ENCODE measurements around the gene ERBB4.

ERBB4 gene

DNA sequence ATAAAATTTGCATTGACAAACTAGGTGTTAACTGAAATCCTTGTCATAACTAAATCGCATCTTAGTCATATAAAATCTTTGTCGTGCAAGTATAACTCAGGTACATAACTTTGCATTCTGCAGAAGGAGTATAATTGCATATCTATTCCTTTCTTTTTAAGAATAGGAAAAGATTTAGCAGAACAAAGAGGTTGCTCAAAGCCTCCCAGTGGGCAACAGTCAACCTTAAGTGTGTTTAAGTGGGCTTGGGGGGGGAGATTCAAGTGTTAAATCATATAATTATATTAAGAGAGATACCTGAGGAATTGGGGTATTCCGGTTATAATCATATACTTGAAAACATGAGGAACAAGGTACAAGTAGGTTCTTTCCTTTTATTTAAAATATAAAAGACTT lies 1068.9 kb downstream of the ERBB4 start:
- no peak for TF ChIP-seq ZFX (IDR thresholded peaks at IDR 0.05; ENCODE audit: borderline replicate concordance)
- H3K27ac ChIP-seq: no peak overlapping the region

DNA sequence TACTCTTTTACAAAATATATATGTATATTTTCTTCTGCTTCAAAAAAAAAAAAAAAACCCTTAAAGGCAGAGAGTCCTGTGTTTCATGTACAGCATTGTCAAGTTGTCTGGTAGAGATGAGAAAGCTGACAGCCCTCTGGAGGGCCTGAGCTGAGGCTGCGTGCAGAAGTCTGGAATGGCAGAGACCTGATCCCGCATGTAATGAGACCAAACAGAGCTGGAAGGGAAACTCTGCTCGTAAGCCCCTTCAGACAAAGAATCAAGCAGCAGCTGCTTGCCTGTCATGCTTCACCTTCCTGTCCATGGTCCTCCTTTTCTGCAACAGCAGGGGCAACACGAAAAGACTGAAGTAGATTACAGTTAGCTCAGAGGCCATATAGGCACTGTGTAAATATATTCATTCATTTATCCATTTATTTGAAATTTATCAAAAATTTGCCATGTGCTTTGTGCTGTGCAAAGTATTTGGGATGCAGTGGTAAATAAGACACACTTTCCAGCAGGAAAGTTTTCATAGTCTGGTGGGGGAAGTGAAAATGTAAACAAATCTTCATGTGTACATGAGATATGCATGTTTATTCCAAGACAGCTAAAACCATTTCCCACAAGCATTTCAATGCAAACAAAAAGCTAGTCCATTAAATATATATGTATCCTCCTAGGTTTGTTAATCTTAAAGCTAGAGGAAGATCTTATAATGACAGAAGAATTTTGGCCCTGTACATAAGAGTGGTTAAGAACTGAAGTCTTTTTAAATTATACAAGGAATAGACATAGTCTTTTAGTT lies 1069.5 kb downstream of the ERBB4 start:
- no peak overlapping the region for H3K27ac ChIP-seq
- TF ChIP-seq ZFX (IDR thresholded peaks at IDR 0.05; ENCODE audit: borderline replicate concordance): no peak
- TF ChIP-seq, protein P1, sequence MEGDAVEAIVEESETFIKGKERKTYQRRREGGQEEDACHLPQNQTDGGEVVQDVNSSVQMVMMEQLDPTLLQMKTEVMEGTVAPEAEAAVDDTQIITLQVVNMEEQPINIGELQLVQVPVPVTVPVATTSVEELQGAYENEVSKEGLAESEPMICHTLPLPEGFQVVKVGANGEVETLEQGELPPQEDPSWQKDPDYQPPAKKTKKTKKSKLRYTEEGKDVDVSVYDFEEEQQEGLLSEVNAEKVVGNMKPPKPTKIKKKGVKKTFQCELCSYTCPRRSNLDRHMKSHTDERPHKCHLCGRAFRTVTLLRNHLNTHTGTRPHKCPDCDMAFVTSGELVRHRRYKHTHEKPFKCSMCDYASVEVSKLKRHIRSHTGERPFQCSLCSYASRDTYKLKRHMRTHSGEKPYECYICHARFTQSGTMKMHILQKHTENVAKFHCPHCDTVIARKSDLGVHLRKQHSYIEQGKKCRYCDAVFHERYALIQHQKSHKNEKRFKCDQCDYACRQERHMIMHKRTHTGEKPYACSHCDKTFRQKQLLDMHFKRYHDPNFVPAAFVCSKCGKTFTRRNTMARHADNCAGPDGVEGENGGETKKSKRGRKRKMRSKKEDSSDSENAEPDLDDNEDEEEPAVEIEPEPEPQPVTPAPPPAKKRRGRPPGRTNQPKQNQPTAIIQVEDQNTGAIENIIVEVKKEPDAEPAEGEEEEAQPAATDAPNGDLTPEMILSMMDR (IDR thresholded peaks at IDR 0.05): no peak

DNA sequence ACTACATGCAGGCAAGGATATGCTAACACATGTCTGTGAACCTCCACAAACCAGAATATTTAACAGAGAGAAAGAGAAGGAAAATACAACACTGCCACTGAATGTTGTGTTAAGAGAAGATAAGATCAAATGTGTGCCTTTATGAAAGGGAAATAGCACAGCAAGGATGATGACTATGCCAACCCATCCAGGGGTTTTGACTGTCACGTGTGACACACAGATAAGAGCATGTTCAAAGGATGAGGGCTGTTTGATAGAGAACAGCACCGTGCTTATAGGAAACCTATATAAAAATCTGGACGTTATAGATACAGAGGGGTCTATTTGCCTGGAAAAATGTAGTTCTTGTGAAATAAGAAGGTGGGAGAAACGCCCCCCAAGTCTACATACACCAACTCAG lies 1070.4 kb downstream of the ERBB4 start:
- TF ChIP-seq ZFX (IDR thresholded peaks at IDR 0.05; ENCODE audit: borderline replicate concordance): no peak
- TF ChIP-seq, protein P1 (IDR thresholded peaks at IDR 0.05): no peak
- H3K27ac ChIP-seq: no peak overlapping the region

DNA sequence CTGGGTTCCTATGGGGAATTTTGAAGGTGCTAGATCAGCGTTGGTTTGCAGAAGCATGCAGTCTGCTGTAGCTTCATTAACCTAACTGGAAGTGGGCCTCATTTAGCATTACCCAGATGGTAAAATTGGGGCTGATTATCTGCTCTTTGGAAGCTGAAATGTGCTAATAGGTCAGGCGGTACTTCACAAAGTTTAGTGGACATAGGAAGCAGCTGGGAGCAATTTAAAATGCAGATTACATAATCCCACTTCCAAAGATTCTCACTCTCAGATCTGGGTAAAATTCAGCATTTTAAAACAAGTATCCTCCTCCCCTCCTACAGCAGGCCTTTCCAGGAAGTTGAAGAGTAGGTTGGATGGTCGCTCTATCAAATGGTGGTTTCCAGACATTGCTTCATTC lies 1075.2 kb downstream of the ERBB4 start:
- no peak overlapping the region for H3K27ac ChIP-seq
- no peak for TF ChIP-seq ZFX (IDR thresholded peaks at IDR 0.05; ENCODE audit: borderline replicate concordance)
- TF ChIP-seq, protein P1 (IDR thresholded peaks at IDR 0.05): no peak

DNA sequence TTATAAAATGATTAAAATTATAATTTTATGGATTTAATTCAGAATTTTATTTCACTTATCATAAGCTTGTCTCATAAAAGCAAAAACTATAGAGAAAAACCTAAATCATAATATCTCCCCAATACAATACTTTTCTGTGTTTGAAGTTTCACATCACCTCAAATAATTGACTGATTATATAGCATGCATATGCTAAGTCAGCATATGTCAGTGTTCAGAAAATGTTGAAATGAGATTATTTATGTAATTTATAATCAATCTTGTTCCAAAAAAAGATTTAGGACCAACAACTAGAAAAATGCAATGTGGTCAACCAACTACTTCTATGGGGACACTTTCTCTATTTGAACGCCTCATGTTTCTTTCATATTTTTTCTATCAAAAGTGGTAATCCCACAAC lies 1079.6 kb downstream of the ERBB4 start:
- H3K27ac ChIP-seq: no peak overlapping the region
- no peak for TF ChIP-seq ZFX (IDR thresholded peaks at IDR 0.05; ENCODE audit: borderline replicate concordance)
- TF ChIP-seq, protein P1 (IDR thresholded peaks at IDR 0.05): no peak

DNA sequence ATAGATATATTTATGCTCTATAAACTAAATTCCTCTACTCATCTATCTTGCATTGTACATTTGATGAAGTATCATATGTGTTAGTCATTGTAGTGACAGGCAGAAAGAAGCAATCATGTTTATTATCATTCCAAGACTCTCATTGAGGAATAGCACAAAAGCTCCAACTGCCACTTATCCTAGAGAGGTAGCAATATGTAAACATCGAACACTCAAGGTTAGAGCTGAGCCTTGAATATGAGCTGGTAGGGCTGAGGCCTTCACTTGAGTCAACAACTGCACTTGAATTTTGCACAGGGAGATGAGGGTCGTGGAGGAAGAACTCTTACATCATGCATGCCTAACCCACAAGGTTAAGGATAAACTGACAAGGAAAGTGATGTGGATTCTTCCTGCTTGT lies 1081.3 kb downstream of the ERBB4 start:
- H3K27ac ChIP-seq: no peak overlapping the region
- TF ChIP-seq, protein P1 (IDR thresholded peaks at IDR 0.05): no peak
- no peak for TF ChIP-seq ZFX (IDR thresholded peaks at IDR 0.05; ENCODE audit: borderline replicate concordance)

DNA sequence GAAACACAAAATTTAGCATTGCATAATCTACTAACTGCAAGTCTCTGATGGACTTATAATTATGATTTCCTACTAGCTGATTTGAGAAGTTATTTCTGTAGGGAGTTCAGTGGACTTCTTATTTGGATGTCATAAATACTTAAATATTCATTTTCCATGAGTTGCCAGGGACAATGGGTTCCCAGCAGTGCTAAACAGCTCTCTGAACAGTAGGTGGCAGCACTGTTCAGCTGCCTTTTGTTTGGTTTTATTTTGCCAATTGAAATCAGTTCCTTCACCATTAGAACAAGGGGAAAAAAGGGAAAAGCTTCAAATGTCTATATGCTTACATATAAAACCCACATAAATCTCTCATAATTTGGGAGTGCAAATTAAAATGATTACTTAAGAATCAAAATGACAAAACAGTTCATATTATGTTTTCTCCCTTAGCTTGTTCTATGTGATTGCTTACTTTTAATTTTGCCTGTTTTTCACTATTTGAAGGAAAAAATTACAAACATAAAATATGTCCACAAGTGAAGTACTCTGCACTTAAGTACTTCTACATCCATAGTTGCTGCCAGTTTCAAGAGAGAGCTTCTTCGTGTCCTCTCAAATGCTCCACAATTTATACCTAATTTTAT lies 1083.3 kb downstream of the ERBB4 start:
- H3K27ac ChIP-seq: peak overlapping the region; percentile 37; the same call in 1 of the 2 replicates
- TF ChIP-seq, protein P1 (IDR thresholded peaks at IDR 0.05): peak; percentile 99
- no peak for TF ChIP-seq ZFX (IDR thresholded peaks at IDR 0.05; ENCODE audit: borderline replicate concordance)

Measured in 22Rv1 (cell line).